K562 (cell line): ENCODE measurements around the gene RHOB.

Experiments used
- CBFB ChIP-seq: sonication (generic); formaldehyde crosslinking; IDR thresholded peaks from 2 replicates; pipeline ENCODE4 v1.4.0; 2020; ENCODE audit warnings: mild to moderate bottlenecking, missing genetic modification reagents
- CTCF ChIP-seq, 3 experiments: IDR thresholded peaks in 2 of 3; conservative IDR thresholded peaks in 1 of 3; 2 replicates each; pipeline ENCODE4 v1.5.1; 2011 to 2012; ENCODE audit warnings: low read length in 3 of 3, mild to moderate bottlenecking in 3 of 3, control low read depth in 2 of 3, improper control_type of control experiment in 1 of 3, inconsistent platforms in 1 of 3, low read depth in 1 of 3, mixed read lengths in 1 of 3, moderate library complexity in 1 of 3; ENCODE audit not compliant: insufficient read depth in 2 of 3
- DDX20 ChIP-seq: fragments of 450-650 bp; IDR thresholded peaks from 2 replicates; pipeline ENCODE4 v1.6.1; 2016; ENCODE audit warnings: missing genetic modification characterization, low read depth, mild to moderate bottlenecking, missing compliant biosample characterization, moderate library complexity
- MEF2D ChIP-seq: conservative IDR thresholded peaks from 2 replicates; pipeline ENCODE4 v1.6.1; 2016; ENCODE audit warnings: low read depth, missing genetic modification characterization, missing compliant biosample characterization
- POLR2AphosphoS5 ChIP-seq: IDR thresholded peaks from 2 replicates; pipeline ENCODE4 v1.6.1; 2011; ENCODE audit warnings: mild to moderate bottlenecking, low read depth, low read length, moderate library complexity; ENCODE audit not compliant: control insufficient read depth, insufficient read depth
- RAD51 ChIP-seq: fragments of 450-650 bp; IDR thresholded peaks from 2 replicates; pipeline ENCODE4 v1.7.1; 2016; ENCODE audit warnings: low read depth, mild to moderate bottlenecking, borderline replicate concordance
- TFE3 ChIP-seq: fragments of 450-650 bp; formaldehyde crosslinking; IDR thresholded peaks from 2 replicates; pipeline ENCODE4 v1.4.0; 2020; ENCODE audit warnings: mild to moderate bottlenecking, mixed read lengths
- ZBTB40 ChIP-seq, 2 experiments: fragments of 450-650 bp in 1 of 2; sonication (generic) in 1 of 2; formaldehyde crosslinking in 1 of 2; IDR thresholded peaks; 2 replicates each; pipeline versions ENCODE4 v1.7.1 to v1.9.0; 2016 to 2022; ENCODE audit warnings: inconsistent platforms in 1 of 2, mild to moderate bottlenecking in 1 of 2, missing genetic modification reagents in 1 of 2
- ZBTB9 ChIP-seq: fragments of 450-650 bp; formaldehyde crosslinking; IDR thresholded peaks from 2 replicates; pipeline ENCODE4 v1.4.0; 2020; ENCODE audit warnings: mild to moderate bottlenecking, moderate library complexity

- TF ChIP-seq ZBTB40 (IDR thresholded peaks at IDR 0.05) (no peak), ZBTB40 (CRISPR knock-in tag; IDR thresholded peaks at IDR 0.05) (no peak), CBFB (CRISPR knock-in tag) (no peak), CTCF (IDR thresholded peaks at IDR 0.05 in 2 of 3, conservative IDR thresholded peaks at IDR 0.05 in 1 of 3; ENCODE audit: insufficient read depth in 2 of 3, low read depth in 1 of 3, low read length in 3 of 3) (no peak), RAD51 (no peak), ZBTB9 (no peak), DDX20 (no peak), TFE3 (CRISPR knock-in tag) (no peak), MEF2D (tag) (no peak), POLR2AphosphoS5 (no peak)
Measured at GRCh38 chr2:20486571-20486970, 39.7 kb downstream of the RHOB start.
